Measurements from ENCODE around the gene FEZF1. TPM values are rescaled to one million over a fixed set of nuclear protein-coding genes. Genes with fewer than 3 reads are reported as not detected.

FEZF1 gene
- total and polyA plus RNA-seq, 2 of the 13 experiments (the other 11 are each of a cell fraction or from before 2014, with no cell fraction given): not detected

GRCh38 chr7:122304319-122304975, at the start of gene FEZF1 (continued):
- TF ChIP-seq PHF8 (CRISPR knock-in tag; IDR thresholded peaks at IDR 0.05) (no peak), THAP11 (CRISPR knock-in tag; IDR thresholded peaks at IDR 0.05) (0 out of 2 replicates have a peak, but pooled peaks have one; percentile 29), SOX5 (CRISPR knock-in tag; IDR thresholded peaks at IDR 0.05; ENCODE audit: borderline replicate concordance) (peak; percentile 24; the same call in 1 of the 2 replicates)

GRCh38 chr7:122352454-122352853, 47.9 kb upstream of the FEZF1 start:
- CTCF ChIA-PET (ENCODE audit: low intra/inter-chr PET ratio, low total read pairs): no interaction called here
- no peak for ATAC-seq
- no peaks in the 10 kb centered on the region for H3K79me2 ChIP-seq (ENCODE audit: insufficient read depth, low read length)
- TF ChIP-seq ZBTB8A (CRISPR knock-in tag; IDR thresholded peaks at IDR 0.05; ENCODE audit: borderline replicate concordance, low read depth) (no peak), E2F1 (CRISPR knock-in tag; IDR thresholded peaks at IDR 0.05) (no peak), HMG20B (CRISPR knock-in tag; conservative IDR thresholded peaks at IDR 0.05) (no peak), ZMAT3 (CRISPR knock-in tag; conservative IDR thresholded peaks at IDR 0.05) (no peak), MTF2 (CRISPR knock-in tag; IDR thresholded peaks at IDR 0.05; ENCODE audit: borderline replicate concordance) (no peak), GRHL1 (CRISPR knock-in tag; conservative IDR thresholded peaks at IDR 0.05) (no peak), TARDBP (CRISPR knock-in tag; IDR thresholded peaks at IDR 0.05) (no peak), ZBTB1 (CRISPR knock-in tag; IDR thresholded peaks at IDR 0.05; ENCODE audit: borderline replicate concordance) (no peak), REPIN1 (CRISPR knock-in tag; IDR thresholded peaks at IDR 0.05; ENCODE audit: borderline replicate concordance, low read depth) (no peak), TAF15 (IDR thresholded peaks at IDR 0.05; ENCODE audit: low read depth, low read length, poor library complexity, severe bottlenecking) (no peak), ZSCAN25 (CRISPR knock-in tag; IDR thresholded peaks at IDR 0.05) (no peak), ONECUT2 (CRISPR knock-in tag; IDR thresholded peaks at IDR 0.05) (no peak), AKAP8 (CRISPR knock-in tag; IDR thresholded peaks at IDR 0.05) (no peak), TBL1XR1 (IDR thresholded peaks at IDR 0.05; ENCODE audit: borderline replicate concordance, low read length, partially characterized antibody) (no peak)
- no peak for DNase-seq (ENCODE audit: low spot score)
- no peaks in the 10 kb centered on the region for H4K20me1 ChIP-seq (ENCODE audit: insufficient read depth, low read length)
- H3K4me2 ChIP-seq (ENCODE audit: low read depth, low read length): no peak overlapping the region
- no peaks in the 10 kb centered on the region for H3K27me3 ChIP-seq (ENCODE audit: control insufficient read depth in 1 of 2, insufficient read depth in 2 of 2, low read length in 2 of 2)
- FAIRE-seq: no peak
- in situ Hi-C loops (cut with HindIII; ENCODE audit: extremely low pct_ligation_motif_present, low pct_unique_long_range_greater_than_20kb): no loop called here
- H3K9ac ChIP-seq (ENCODE audit: insufficient read depth, low read depth, low read length): no peak overlapping the region
- no peaks in the 10 kb centered on the region; a peak in 1 of 5 replicates for H3K36me3 ChIP-seq (replicated peaks in 1 of 2; ENCODE audit: control insufficient read depth in 1 of 2, insufficient read depth in 2 of 2, low read length in 2 of 2)
- intact Hi-C loops (cut with micrococcal nuclease; ENCODE audit: unreplicated experiment): no loop called here
- H3K27ac ChIP-seq (ENCODE audit: extremely low read length, insufficient read depth, low read length): no peak overlapping the region
- H3K4me3 ChIP-seq (replicated peaks in 1 of 3; ENCODE audit: insufficient read depth in 1 of 3, low read depth in 2 of 3, low read length in 3 of 3): no peak overlapping the region
- POLR2A ChIA-PET: no interaction called here
- no peaks in the 10 kb centered on the region for H3K4me1 ChIP-seq (ENCODE audit: insufficient read depth, low read length)
- H2AFZ ChIP-seq (ENCODE audit: low read length): no peak overlapping the region
- BruUV-seq (replicated peaks): no TSS peak
- 74% methylated on average over 3 of the region's 3 CpGs for WGBS (ENCODE audit: low lambda C conversion rate)
- no peaks in the 10 kb centered on the region for H3K9me3 ChIP-seq (ENCODE audit: low read length)

Data from HepG2 (cell line).